ENCODE results near the gene WFDC1. TPM values are rescaled to one million over a fixed set of nuclear protein-coding genes. Genes with fewer than 3 reads are reported as not detected.

The WFDC1 gene
- total RNA-seq, 1 donor from 2014 or later: not detected

DNA sequence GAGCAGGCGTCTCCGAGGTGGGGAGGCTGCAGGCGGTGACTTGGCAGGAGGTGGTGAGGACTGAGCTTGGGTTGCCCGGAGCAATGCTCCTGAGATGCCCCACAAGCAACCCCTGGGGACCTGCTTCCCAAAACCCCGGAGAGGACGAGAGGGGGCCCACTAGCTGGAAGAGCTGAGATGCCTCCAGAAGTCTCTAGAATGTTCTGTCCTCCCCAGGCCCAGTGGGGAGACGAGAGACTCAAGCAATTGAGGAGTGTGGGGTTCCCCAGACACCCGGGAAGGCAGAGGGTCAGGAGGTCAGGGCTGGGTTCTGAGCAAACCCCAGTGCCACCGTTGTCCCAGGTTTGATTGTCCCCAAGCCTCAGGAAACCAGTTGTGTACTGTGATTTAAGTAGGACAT is 52.5 kb downstream of the WFDC1 start:
- no peaks in the 10 kb centered on the region for H3F3A ChIP-seq (ENCODE audit: low read depth)
- H4K20me1 ChIP-seq (ENCODE audit: low read depth): no peaks in the 10 kb centered on the region
- Mint-ChIP-seq H3K36me3 (no peaks in the 10 kb centered on the region), H3K27me3 (ENCODE audit: insufficient read depth, low read depth) (no peaks in the 10 kb centered on the region), H3K27ac (no peak overlapping the region), H3K9me3 (no peaks in the 10 kb centered on the region), H3K4me3 (no peak overlapping the region), H3K4me1 (peaks cover 3% of the 10 kb centered on the region)
- no peak overlapping the region for H2AFZ ChIP-seq (replicated peaks)
- TF ChIP-seq EZH2phosphoT487 (IDR thresholded peaks at IDR 0.05) (no peak), EZH2 (IDR thresholded peaks at IDR 0.05) (no peak), CTCF (IDR thresholded peaks at IDR 0.05) (no peak)
- H3K79me2 ChIP-seq (ENCODE audit: low read depth): no peaks in the 10 kb centered on the region
- H3K4me1 ChIP-seq: peaks cover 5% of the 10 kb centered on the region
- no peak overlapping the region for H3K27ac ChIP-seq
- H3K9me3 ChIP-seq (ENCODE audit: low read depth): no peaks in the 10 kb centered on the region
- no peak overlapping the region for H3K4me3 ChIP-seq
- no peaks in the 10 kb centered on the region for H3K36me3 ChIP-seq
- H3K4me2 ChIP-seq: no peak overlapping the region
- DNase-seq (ENCODE audit: low spot score): no peak
- no peak overlapping the region for H3K9ac ChIP-seq
- H3K27me3 ChIP-seq: no peaks in the 10 kb centered on the region

DNA sequence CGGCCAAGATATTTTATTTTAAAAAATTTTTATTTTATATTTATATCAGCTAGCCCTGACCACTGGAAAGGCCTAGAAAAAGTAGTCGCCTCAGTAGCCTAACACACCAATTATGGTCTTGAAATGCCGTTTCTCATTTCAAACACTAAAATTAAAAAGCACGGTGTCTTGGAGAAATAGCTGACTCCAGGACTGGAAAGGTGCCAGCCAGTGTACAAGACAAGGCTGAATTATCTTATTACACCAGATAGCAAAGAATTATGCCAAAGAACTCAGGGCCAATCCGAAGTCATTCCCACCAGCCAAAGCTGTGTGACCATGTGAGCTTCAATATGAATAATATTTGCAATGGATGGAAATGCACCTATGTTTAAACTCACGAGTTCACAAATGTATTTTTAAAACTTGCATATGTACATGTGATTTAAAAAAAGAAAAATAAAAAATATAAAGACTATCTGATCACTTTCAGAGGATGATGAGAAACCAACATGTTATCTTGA is 53.8 kb downstream of the WFDC1 start:
- peaks cover 2% of the 10 kb centered on the region for H3K27me3 Mint-ChIP-seq (ENCODE audit: insufficient read depth, low read depth)
- Histone ChIP-seq H3K27ac (no peak overlapping the region), H3K4me2 (no peak overlapping the region), H3K9ac (no peak overlapping the region), H3F3A (ENCODE audit: low read depth) (no peaks in the 10 kb centered on the region), H3K36me3 (no peaks in the 10 kb centered on the region), H3K79me2 (ENCODE audit: low read depth) (no peaks in the 10 kb centered on the region), H4K20me1 (ENCODE audit: low read depth) (no peaks in the 10 kb centered on the region), H3K4me3 (no peak overlapping the region), H3K4me1 (peaks cover 5% of the 10 kb centered on the region), H3K27me3 (no peaks in the 10 kb centered on the region), H3K9me3 (ENCODE audit: low read depth) (no peaks in the 10 kb centered on the region), H2AFZ (replicated peaks) (no peak overlapping the region)
- peaks cover 3% of the 10 kb centered on the region for H3K4me1 Mint-ChIP-seq
- DNase-seq (ENCODE audit: low spot score): no peak
- no peak overlapping the region for H3K27ac Mint-ChIP-seq
- no peaks in the 10 kb centered on the region for H3K9me3 Mint-ChIP-seq
- TF ChIP-seq EZH2 (IDR thresholded peaks at IDR 0.05) (no peak), EZH2phosphoT487 (IDR thresholded peaks at IDR 0.05) (no peak), CTCF (IDR thresholded peaks at IDR 0.05) (no peak)
- H3K4me3 Mint-ChIP-seq: no peak overlapping the region
- H3K36me3 Mint-ChIP-seq: no peaks in the 10 kb centered on the region

DNA sequence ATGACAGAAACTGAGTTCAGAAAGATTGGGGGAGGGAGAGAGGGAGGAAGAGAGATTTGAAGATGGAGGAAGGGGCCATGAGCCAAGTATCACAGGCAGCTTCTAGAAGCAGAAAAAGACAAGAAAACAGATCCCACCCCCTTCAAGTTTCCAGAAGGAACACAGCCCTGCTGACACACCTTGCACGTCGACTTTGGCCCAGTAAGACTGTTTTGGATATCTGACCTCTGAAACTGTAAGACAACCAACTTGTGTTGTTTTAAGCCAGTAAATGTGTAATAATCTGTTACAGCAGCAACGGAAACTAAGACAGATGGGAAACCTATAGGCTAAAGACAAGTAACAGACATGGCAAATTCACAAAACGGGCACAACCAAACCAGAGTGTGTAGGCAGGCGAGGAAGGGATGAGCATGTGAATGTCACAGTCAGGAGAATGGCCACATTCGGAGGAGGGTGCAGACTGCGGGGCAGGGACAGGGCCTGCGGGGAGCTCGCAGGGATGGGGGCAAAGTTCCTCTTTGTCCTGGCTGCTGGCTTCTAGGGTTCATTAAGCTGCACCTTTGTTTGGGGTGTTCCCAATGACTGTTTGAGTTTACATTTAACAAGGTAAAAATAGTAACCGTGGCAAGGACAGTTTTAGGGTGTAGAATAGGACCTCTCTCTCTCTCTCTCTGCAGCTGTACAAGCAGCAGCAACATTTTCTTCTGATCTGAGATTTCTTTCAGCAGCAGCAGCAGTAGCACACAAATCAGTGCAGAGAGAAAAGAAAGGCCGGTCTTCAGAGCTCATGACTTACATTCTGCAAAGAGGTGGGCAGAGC is 55.4 kb downstream of the WFDC1 start:
- H2AFZ ChIP-seq (replicated peaks): peak overlapping the region; percentile 20
- TF ChIP-seq EZH2 (IDR thresholded peaks at IDR 0.05) (no peak), EZH2phosphoT487 (IDR thresholded peaks at IDR 0.05) (no peak), CTCF (IDR thresholded peaks at IDR 0.05) (no peak)

More for the DNA sequence above, 55.4 kb downstream of the WFDC1 start:
- Histone ChIP-seq H3F3A (ENCODE audit: low read depth) (no peaks in the 10 kb centered on the region), H3K4me2 (no peak overlapping the region), H3K9ac (no peak overlapping the region), H3K4me3 (no peak overlapping the region), H3K9me3 (ENCODE audit: low read depth) (no peaks in the 10 kb centered on the region), H3K4me1 (peaks cover 5% of the 10 kb centered on the region), H3K79me2 (ENCODE audit: low read depth) (no peaks in the 10 kb centered on the region), H4K20me1 (ENCODE audit: low read depth) (no peaks in the 10 kb centered on the region), H3K36me3 (no peaks in the 10 kb centered on the region), H3K27ac (no peak overlapping the region), H3K27me3 (no peaks in the 10 kb centered on the region)
- peaks cover 2% of the 10 kb centered on the region for H3K27me3 Mint-ChIP-seq (ENCODE audit: insufficient read depth, low read depth)
- H3K36me3 Mint-ChIP-seq: no peaks in the 10 kb centered on the region
- H3K4me3 Mint-ChIP-seq: no peak overlapping the region
- no peak overlapping the region for H3K27ac Mint-ChIP-seq
- DNase-seq (ENCODE audit: low spot score): peak; percentile 25
- H3K9me3 Mint-ChIP-seq: no peaks in the 10 kb centered on the region
- H3K4me1 Mint-ChIP-seq: peaks cover 3% of the 10 kb centered on the region

Measured in neural progenitor cell (in vitro differentiated cells).